Ureter (tissue), 1 donor: Measurements from ENCODE around the gene CARS1. TPM values are rescaled to one million over a fixed set of nuclear protein-coding genes. Genes with fewer than 3 reads are reported as not detected.

Experiments
- DNase-seq: peaks from one replicate; pipeline ENCODE4 v3.0.0-alpha.2; 2020; ENCODE audit warnings: low spot score
- total RNA-seq: library from RNA; stranded (reverse); gene quantifications from one replicate; pipeline ENCODE4 v1.2.4, GENCODE V29; 2023
- donor health status: DM: yes; HTN: yes; CAD: no.

Gene CARS1
- total RNA-seq, 1 donor from 2014 or later = 90.0 TPM

DNA sequence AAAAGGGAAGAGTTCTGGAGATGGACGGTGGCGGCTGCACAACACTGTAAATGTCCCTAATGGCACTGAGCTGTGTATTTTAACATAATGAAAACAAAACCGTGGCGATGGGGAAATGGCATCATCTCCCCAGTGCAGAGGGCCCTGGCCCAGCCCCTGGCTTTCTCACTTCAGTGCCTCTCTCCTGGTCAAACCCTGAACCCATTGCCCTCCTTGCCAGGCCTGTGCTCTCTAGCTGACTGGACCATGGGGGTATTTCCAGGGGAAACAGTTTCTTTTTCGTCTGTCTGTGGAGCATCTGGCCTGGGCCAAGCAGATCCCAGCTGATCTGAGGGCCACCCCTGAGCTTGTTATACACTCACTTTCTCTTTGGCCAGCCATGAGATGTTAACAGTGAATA lies 47.7 kb downstream of the CARS1 start:
- no peak for DNase-seq

DNA sequence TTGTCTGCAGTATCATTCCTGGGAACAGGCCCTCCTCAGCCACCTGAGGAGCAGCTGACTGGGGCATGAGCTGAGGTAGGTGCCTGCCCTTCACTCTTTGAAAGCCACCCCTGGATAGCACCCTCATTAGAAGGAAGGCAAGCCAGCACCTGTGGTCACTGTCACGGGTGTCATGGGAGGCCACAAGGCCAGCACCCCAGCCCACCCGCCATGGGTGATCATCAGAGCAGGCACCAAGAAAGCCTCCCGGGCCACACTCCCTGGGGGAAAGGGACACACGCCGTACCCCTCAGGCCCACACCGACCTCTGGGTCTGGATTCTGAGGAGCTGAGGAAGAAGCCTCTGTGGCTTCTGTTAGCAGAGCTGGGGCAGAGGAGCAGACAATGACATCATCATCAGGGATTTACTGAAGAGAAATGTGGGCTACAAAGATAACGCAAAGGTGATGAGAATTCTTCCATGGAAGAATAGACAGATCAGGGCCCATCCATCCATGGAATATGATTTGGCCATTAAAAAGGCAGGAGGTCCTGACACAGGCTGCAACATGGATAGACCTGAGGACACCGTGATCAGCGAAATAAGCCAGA lies 48.4 kb downstream of the CARS1 start:
- DNase-seq = no peak

DNA sequence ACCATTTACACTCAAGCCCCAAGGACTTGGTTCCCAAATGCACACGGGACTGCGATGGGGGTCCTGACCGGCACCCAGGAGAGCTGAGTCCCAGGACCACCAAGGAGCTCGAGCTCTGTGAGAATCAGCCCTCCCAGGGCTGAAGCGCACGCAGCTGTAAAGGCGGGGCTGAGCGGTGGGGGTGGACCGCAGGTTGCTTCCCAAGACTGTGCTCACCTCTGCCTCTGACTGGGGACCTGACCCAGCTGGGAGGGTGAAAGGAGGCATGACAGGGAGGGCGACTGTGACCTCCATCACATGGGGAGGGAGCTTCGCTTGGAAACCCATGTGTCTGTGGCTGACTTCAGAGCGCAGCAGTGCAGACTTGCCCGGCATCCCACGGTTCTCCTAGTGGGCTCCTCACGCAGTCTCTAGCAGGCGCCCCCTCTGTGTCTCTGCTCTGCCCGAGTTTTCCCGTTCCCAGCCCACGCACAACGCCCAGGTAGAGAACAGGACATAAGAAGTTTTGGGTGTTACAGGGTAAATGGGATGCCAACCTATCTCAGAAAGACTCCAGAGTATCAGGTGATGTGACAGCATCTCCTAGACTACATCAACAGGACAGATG lies 49.7 kb downstream of the CARS1 start:
- DNase-seq = no peak

DNA sequence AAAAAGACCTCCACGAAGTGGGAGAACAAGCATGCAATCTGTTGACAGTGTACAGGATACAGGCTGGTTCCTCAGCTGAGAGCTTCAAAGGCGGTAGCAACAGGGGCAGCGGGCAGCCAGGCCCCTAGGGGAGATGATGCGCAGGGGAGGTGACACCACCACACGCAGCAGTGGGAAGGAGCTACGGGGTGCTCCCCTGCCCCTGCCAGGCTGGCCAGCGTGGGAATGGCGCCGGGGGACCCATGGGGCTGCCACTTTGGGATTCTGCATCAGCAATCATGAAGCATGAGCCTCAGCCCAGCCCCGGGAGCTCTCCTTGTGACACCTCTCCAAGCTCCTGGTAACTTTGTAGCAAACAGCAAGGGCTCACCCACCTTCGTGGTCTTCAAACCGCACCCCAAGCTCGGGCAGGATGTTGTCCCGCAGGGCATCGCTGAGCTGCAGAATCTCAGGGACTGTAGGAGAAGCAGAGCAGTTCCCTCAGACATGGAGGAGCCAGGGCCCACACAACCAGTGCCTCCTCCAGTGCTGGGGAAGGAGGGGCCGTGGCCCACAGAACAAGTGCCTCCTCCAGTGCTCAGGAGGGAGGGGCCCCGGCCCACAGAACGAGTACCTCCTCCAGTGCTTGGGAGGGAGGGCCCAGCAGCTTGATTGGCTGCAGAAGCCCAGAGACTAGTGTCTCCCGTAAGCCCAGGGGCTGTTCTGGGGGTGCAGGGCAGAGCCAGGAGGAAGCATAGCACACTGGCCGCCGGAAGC lies 50.5 kb downstream of the CARS1 start:
- peak; percentile 59 for DNase-seq

DNA sequence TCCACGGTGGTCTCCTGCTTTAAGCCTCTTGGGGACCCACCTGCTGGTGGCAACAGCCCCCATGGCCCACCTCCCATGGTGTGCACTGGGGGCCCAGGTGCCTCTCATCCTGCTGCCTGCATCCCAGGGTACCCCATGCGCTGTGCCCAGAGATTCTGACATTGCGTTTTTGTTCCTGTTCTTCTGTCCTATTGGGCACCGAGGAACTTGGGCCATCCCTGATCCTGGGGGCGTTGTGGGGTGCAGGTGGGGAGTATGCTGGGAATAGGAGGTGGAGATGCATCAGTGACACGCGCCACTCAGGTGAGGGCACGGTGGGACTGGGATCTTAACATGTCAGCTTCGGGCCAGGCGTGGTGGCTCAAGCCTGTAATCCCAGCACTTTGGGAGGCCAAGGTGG lies 52.7 kb downstream of the CARS1 start:
- DNase-seq = no peak

DNA sequence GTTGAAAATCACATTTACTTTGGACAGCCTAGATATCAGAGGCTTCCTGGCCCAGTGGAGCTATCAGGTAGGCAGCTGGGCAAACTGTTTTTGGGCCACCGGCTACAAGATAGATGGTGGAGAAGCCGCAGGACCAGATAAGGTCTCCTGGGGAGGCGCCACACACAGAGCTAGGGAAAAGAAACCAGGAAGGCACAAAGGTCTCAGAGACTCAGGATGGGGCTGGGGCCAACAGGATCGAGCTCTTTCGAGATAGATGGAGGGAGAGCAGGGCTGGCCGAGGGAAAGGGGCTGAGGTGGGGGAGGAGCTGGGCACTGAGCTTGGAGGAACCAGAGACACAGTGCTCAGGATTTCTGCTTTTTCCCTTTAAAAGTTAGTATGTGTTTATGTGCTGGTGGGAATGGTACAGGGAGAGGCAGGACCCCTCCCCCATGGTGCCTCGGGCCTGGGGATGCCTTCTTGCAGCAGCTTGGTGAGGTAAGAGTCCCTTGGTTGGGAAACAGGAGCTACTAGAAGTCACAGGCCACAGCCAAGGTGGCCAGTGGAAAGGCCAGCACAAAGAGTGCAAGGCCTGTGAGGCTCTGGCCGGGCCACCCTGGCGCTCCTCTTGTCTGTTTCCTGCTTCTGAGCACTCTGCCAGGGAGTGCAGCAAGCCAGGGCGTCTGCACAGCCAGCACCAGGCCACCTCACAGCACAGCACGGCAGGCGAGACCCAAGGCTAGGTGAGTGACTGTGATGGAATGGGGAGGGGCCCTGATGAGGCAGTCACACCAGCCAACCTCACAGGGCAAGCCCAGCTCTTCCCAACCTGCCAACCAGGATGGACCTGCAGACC lies 53.6 kb downstream of the CARS1 start:
- DNase-seq = no peak

DNA sequence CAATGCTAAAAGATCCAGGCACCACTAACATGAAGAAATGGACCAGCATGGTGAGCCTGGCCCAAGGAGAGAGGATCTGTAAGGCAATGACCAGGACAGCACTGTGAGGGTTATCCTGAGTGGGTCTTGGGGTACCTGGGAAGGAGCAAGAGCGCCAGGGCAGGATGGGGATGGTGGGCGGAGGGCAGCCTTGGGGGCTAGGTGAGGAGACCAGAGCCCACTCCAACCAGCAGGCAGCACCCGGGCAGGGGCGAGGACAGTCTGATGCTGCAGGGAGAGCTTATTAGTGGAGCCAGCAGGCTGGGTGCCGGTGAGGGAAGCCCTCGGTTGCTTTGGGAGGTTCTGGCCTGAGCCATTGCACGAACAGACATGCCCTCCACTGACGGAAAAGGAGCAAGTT lies 54.4 kb downstream of the CARS1 start:
- no peak for DNase-seq

DNA sequence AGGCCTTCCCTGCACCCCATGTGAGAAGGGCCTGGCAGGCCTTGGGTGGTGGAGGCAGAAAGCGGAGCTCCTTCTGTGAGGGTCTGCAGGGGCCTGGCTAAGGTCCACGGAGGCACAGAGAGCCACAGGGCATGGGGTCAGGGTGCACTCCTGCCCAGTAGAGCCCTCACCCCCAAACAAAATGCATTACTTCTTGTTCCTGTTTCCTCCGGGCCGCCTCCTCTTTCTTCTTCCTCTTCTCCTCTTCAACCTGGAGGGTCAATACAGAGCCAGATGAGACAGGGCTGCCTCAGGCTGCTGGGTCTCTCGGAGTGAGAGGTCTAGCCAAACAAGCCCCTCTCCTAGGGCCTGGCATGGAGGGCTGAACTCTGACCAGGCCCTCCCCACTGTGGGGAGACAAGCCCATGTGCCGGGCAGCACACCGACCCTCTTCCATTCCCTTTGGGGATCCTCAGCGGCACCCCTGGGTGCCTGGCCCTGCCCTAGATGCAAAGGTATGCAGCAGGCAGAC lies 54.8 kb downstream of the CARS1 start:
- DNase-seq = no peak

DNA sequence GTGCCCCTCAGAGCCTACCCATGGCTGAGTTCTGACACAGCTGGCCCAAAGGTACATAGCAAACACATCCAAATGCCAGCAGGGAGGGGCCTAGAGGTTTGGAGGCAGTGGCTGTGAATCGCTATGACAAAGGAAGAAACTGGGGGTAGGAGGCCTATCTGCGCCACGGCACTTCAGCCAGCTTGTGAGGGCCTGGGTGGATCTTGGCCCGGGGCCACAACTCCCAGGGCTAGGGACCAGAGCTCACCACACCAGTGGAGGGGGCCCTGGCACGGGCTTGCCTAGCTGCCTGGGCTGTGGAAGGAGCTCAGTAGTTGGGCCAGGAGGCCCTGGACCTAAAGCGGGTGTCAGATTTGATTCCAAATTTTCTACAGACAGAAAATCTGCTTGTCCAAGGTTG lies 55.7 kb downstream of the CARS1 start:
- DNase-seq = no peak

DNA sequence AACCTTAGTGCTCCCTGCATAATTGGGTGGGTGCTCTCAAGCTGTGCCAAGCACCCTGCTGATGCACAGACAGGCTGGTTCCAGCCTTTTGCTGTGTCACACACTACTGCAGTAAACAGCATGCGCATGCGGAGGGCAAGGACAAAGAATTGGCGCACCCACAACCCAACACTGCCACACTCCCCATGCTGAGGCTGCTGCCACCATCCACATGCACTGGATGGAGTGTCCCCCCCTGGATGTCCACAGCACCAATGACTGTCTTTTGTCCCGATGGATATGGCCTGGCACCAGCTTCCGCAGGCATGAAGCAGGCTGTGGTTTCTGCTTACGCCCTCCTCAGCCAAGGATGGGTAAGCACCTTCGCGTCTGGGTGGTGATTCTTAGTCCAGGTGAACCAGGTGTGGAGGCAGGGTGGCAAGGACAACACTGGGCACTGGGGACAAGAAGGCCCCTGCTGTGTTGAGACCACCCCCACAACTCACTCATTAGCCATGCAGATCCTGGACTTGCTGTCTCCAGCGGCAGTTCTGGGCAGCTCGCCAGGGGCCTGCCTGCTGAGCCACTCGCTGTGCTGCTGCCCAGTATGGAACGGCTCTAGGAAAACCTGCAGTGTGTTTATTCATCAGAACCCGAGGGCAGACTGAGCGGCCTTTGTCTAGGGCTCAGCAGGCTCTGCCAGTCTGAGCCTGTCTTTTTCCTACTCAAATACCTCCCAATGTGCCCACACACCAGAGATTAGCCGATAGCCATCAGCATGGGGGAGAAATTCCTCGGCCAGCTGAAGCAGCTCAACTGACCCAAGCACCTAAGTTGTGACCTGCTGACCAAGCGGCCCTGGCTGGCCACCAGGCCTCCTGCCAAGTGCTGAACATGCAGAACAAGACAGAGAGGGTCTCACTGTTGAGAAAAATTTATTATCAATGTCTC lies 56.9 kb downstream of the CARS1 start:
- DNase-seq = peak; percentile 86

DNA sequence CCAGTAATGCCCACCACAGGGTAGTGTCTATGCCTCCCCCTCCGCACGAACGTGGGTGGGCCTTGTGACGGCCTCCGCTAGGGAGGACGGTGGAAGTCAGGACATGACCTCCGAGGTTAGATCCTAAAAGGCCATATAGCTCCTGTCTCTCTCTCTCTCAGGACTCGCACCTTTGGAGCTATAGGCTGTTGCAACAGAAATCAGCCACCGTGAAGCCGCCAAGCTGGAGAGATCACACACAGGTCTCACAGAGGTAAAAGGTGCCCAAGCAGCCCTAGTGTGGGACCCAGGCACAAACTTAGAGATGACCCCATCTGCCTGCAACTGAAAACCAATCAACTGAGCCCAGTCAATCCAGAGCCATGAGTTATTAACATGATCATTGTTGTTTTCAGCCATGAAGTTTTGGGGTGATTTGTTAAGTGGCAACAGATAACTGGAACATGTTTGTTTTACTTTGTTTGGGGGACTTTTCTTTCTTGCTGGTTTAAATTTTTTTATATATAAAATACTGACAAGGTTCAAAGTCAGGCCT lies 57.7 kb downstream of the CARS1 start:
- DNase-seq = peak; percentile 38

DNA sequence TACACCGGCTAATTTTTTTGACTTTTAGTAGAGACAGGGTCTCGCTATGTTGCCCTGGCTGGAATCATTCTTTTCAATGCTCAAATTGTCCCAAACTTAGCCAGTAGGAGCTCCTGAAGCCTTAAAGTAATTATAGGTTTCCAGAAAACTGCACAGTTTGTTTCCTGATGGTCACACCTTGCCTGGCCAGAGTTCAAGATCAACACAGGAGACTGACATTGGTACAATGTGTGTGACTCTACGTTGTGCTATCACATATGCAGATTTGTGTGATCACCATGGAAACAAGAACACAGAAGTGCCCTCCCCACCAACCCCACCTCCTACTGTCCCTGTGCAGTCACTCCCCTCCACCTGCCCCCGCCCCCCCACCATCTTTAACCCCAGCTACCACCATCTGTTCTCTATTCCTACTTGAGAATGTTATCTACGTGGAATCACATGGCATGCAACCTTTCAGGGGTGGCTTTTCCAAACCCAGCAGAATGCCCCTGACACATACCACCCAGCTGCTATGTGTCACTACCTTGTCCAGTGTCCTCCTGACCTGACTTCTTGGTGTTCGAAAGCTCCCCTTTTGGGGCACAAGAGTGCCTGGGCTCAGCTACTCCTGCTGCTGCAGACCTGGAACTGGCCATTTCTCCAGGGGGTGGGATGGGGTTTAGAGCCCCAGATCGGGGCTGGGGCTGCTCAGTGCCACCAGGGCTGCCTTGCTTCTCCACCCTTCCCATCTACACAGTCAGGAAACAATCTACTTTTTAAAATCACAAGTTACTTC lies 59.0 kb downstream of the CARS1 start:
- DNase-seq = peak; percentile 29

DNA sequence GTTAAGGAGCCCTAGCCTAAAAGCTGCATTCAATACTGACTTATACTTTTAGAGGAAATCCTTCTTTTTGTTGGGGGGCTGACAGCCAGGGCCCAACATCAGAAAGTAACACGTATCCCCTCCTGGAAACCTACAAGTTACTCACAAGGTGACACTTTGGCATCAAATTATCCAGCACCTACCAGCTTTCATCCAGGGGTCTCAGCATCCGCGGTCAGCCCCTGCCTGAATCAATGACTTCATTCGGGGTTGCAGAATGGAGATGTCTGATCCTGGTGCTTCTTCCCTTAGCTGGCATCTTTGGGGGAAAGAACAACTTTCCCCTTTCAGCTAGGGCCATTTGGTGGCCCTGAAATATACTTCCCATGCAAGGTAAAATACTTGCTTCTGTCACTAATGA lies 59.8 kb downstream of the CARS1 start:
- DNase-seq = no peak

DNA sequence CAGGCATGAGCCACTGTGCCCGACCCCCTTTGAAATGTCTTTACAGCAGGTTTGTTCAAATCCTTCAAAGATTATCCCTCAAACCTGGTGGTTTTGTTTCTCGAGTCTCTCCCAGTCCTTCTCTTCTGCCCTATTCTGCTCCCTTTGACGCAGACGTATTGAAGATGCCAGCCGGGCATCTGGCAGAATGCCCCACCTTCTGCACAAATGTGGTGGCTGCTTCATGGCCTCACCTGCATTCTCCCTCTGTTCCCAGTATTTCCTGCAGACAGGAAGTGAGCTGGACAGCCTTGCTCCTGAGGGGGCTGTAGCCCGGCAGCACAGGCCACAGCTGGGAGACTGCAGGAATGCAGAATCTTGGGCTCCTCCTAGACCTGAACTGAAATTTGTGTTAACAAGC lies 60.2 kb downstream of the CARS1 start:
- no peak for DNase-seq

DNA sequence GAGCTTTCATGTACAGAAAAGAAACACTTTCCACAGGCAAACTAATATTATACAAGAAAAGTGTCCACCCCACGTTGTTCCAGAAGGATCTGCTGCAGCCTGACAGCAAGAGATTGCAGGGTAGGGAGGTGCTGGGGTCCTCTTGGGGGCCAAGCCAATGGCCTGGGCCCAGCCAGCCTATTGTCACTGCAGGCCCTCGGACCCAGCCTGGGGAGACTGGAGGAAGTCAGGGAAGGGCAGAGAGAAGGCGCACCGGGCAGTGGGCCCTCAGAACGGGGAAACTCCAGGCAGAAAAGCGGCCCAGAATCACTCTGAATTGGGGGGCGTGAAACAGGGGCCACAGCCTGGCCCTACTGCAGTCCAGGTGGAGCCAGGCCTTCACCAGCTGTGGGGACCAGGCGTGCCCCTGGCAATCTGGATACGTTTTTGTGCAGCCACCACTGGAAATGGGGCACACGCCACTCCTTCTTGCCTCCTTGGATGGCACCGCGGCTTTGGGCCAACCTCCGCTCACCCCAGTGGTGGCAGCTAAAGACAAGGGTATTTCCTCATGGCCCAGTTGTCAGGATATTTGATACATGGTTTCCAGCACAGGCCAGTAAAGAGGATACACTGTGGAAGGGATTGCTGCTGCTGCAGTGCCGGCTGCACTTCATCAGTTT lies 61.2 kb downstream of the CARS1 start:
- no peak for DNase-seq

DNA sequence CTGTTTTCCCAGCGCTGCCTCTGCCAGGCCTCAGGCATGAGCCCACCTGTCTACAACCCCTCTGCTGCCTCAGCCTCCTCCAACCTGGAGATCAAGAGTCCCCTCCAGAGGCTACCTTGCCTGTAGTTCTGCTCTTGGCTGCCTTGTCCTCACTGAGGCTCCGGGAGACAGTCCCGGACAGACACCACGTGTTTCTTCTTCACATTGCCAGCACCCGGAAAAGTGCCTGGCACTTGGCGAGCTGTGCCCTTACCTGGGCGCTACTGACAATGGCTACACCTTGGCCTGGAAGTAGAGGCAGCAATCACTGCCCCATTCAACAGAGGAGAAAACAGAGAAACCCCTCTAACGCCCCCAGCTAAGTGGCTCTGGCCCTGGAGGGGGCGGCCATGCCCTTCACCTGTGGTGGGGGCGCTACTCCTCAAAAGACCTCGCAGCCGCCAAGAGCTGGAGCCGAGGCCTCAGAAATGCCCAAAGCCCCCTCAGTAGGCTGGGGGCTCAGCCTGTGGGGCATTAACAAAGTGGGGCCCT lies 62.1 kb downstream of the CARS1 start:
- no peak for DNase-seq

DNA sequence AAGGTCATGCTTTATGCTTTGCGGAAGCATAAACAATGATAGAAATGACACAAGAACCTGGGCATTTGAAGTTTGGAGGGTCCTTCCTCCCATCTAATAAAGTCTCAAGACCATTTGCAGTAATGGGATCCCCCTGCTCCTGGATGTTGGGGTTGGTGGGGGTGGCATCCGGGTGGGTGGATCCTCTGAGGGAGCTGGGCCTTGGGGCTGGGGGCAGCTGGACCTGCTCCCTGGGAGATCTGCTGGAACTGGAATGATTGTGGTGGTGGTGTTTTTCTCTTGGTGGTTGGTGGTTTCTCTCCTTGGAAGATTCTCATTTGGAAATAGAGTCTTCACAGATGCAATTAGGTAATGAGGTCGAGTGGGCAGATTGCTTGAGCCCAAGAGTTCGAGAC lies 62.9 kb downstream of the CARS1 start:
- no peak for DNase-seq

DNA sequence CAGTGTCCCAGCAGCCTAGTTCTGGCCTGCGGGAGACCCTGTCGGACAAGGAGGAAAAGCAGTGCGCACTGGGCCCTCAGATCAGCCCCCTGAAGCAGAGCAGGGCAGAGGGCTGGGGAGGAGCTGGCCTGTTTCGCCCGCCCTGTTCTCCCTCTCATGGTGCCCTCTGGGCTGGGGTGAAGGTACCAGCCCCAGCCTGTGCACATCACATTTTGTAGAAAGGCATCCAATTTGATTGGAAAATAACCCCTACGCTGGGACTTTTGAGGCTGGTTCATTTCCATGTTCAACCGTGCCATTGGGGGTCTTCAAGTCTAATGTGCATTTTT lies 64.3 kb downstream of the CARS1 start:
- DNase-seq = no peak

DNA sequence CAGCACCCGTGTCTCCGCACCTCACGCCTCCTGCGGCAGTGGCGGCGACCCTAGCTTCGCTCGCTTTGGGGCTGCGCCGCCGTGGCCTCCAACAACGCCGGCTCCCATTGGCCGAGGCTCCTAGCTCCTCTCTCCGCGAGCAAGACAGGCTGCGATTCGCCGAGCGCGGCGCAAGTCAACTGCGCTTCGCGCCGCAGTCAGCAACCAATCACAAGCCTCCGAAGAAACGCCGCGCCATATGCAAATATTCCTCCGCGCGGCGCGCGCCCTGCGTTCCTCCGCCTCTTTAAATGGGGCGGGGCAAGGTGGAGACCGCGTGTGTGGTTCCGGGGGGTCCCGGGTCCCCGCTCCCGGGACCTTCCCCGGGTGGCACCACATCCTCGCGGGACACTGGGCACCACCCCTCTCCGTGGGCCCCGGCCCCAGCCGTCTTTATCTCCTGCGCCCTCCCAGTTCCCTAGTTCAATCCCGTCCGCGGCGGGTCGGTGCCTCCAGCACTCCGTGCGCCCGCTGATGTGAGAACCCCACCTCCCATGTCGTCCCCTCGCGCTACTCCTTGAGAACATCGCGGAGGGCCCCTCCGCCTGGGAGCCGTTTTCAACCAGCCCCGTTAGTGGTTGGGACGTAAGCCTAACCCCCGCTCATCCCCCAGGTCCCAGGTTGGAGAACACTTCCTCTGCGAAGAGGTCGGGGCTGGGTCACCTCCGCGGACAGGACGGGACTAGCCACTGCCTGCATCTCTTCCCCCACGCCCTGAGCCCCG lies 64.8 kb downstream of the CARS1 start, which contains the start of gene NAP1L4:
TSS of gene NAP1L4 (minus strand) at position 96 of the 763 bp plus-strand sequence. CDS start 13,109 bp downstream, outside the sequence.
- peak; percentile 97 for DNase-seq
